Ureter (tissue), 1 donor: ENCODE results near the gene KDM2A. TPM values are rescaled to one million over a fixed set of nuclear protein-coding genes. Genes with fewer than 3 reads are reported as not detected.

ENCODE experiments used
- DNase-seq: peaks from one replicate; pipeline ENCODE4 v3.0.0-alpha.2; 2020; ENCODE audit warnings: low spot score
- total RNA-seq: library from RNA; stranded (reverse); gene quantifications from one replicate; pipeline ENCODE4 v1.2.4, GENCODE V29; 2023
- donor health status: DM: yes; HTN: yes; CAD: no.

The KDM2A gene
- total RNA-seq = 106 TPM

DNA sequence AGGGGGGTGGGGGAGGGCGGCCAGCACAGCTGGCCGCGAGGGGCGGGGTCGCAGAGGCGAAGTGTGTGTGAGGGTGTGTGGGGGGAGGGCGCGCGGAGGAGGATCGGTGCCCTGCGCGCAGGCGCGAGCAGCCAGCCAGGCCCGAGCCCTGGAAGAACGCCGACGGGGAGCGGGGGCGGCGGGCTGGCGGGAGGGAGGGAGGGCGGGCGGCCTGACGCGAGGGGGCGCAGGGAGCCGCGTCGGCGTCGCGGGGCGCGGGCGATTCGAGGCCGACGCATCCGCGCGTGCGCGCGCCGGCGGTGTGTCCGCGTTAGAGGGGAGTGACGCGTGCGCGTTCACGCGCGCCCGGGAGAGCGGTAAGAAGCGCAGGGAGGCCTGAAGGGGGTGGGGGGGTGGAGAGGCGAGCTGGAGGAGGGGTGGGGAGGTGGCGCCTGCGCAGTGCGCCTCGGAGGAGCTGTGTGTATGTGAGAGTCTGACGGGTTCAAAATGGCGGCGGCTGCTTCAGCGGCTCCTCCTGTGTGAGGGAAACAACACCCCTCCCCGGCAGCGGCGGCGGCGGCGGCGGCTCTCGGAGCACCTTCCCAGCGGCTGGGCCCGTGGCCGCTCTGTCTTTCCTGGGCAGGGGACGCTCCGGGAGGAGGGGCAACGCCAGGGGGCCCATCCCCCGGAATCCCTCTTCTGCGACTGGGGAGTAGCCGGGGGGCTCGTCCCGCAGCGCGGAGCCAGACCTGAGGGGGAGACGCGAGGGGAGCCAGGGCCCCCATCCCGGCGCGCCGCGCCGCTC lies at the start of gene KDM2A:
Gene KDM2A (plus strand): TSS at position 463 of the 784 bp plus-strand sequence. CDS start 2,054 bp downstream, outside the sequence.
- peak; percentile 99 for DNase-seq

DNA sequence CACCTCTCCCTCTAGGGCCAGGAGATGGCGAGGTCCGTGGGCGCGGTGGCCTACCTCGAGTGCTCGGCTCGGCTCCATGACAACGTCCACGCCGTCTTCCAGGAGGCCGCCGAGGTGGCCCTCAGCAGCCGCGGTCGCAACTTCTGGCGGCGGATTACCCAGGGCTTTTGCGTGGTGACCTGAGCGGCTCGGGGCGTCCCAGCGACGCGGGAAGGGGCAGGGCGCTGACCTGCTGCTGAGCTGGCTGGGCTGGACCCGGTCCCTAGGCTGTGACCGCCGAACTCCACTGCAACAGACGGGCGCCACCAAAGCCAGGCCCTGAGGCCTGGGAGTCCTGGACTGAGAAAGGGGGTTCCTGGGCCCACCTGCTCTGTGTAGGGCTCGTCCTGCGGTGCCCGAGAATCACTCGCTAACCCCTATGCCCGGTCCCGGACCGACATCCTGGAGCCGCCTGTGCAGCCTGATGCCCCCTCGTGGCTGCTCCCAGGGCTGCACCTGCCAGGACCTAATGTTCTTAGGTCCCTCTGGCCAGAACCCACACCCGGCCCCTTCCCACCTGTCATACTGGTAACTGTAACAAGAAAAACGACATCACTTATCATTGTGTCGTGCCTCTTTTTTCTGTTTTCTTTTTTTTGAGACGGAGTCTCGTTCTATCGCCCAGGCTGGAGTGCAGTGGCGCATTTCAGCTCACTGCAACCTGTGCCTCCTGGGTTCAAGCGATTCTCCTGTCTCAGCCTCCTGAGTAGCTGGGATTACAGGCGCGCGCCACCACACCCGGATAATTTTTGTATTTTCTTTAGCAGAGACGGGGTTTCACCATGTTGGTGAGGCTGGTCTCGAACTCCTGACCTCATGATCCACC lies 47.4 kb upstream of the KDM2A start:
- no peak for DNase-seq

DNA sequence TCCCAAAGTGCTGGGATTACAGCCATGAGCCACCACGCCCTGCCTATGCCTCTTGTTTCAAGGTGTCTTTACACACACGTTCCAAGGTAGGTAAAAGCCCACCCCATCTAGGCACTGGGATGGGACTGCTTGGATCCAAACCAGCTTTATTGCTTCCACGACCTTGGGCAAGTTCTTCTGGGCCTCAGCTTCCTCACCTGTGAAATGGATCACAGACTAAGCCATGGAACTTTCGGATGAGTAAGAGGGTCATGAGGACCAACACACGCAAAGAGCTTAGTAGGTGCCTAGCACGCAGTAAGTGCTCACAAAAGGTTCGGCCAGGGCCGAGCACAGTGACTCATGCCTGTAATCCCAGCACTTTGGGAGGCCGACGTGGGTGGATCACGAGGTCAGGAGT lies 46.8 kb upstream of the KDM2A start:
- DNase-seq = no peak

DNA sequence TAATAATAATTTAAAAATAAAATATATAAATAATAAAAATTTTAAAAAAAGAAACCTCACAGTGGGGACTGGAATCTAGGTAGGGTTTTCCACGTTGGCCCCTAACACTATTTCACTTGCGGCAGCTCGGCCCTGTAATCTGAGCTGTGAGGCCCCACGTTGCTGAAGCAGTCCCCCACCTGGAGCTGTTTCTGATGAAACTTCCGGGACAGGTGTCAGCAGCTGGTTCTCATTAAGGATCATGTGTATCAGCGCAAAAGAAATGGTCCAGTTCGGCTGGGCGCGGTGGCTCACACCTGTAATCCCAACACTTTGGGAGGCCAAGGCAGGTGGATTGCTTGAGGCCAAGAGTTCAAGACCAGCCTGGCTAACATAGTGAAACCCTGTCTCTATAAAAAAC lies 45.2 kb upstream of the KDM2A start:
- no peak for DNase-seq

DNA sequence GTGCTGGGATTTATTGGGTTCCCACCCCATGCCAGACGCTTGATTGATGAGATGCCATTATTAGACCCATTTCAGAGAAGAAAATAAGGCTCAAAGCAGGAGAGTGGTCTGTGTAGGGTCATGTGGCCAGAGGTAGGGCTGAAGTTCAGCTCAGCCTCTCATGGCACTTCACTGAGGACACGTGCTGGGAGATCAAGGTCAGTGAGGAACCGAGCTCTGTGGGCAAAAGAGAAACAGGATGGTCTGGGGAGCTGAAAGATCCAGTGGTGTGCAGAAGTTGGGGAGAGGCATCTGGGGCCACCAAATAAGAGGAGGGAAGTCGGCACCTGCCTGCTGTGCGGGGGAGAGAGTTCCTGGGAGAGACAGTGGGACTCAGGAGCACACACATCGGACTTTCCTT lies 42.9 kb upstream of the KDM2A start:
- no peak for DNase-seq

DNA sequence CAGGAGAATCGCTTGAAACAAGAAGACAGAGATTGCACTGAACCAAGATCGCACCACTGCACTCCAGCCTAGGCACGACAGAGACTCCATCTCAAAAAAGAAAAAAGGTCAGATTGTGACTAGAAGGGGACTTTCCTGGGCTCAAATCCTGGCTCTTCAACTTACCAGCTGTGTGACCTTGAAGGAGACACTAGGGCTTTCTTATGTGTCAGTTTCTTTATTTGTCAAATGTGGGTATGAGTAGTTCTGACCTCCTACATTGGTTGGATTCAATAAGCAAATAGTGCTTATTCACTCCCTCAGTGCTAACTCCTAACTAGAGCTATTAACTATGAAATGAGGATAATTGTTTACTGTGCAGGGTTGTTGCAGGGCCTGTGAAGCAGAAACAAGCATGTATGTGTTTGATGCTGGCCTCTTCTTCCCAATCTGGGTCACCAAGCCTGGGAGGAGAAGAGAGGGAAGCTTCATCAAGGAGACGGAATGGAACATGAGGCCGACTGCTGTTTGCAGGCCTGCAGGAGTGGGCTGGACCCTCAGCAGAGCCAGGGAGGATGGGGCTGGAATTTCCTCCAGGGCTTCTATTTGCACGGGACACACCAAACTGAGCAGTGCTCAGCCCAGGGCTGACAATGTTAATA lies 39.9 kb upstream of the KDM2A start:
- DNase-seq = no peak

DNA sequence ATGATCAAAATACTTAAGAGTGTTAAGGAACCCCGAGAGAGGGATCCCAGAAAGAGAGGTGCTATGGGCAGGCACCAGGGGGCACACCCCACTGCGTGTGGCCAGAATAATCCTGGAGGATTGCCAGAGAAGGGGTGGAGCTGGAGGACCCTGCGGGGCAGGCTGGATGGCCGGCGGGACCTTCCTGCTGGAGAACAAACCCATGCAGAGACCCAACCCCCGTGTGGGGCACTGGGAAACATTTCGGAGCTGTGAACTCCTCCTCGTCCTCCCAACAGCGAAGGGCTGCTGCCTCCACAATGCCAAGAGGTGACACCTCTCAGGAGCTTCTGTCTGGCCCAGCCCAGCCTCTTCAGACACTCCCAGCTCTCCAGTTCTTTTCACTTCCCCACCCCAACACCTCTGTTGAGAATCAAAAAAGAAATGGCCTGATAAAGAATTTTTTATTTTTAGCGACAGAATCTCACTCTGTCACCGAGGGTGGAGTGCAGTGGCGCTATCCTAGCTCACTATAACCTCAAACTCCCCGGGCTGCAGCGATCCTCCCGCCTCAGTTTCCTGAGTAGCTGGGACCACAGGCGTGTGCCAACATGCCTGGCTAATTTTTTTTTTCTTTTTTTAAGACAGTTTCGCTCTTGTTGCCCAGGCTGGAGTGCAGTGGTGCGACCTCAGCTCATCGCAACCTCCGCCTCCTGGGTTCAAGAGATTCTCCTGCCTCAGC lies 36.8 kb upstream of the KDM2A start:
- DNase-seq = no peak

DNA sequence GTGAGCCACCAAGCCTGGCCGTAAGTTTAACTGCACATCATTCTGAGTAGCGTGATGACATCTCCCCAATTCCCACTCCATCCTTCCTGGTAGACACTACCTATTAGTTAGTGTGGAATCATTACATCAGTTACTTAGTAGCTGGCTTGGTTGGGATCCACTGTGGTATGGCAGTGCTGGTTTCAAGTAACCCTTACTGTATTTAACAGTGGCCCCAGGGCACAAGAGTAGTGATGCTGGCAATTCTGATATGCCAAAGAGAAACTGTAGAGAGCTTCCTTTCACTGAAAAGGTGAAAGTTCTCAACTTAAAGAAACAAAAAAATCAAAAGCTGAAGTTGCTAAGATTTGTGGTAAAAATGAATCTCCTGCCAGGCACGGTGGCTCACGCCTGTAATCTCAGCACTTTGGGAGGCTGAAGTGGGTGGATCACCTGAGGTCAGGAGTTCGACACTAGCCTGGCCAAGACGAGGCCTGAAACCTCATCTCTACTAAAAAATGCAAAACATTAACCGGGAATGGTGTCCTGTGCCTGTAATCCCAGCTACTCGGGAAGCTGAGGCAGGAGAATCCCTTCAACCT lies 35.2 kb upstream of the KDM2A start:
- DNase-seq = no peak

DNA sequence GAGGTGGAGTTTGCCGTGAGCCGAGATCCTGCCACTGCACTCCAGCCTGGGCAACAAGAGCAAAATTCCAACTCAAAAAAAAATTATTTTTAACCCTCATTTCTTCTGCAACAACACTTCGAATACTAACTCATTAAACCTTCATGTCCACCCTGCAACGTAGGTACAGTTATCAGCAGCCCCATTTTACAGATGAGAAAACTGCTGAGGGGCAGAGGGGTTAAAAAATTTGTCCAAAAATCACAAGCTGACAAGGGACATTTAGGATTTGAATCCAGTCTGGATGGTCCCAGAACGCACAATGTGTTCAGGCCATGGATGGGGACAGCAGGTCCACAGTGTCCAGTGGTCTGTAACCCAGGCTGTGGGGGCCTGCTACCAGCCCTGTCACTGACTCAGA lies 33.4 kb upstream of the KDM2A start:
- no peak for DNase-seq

DNA sequence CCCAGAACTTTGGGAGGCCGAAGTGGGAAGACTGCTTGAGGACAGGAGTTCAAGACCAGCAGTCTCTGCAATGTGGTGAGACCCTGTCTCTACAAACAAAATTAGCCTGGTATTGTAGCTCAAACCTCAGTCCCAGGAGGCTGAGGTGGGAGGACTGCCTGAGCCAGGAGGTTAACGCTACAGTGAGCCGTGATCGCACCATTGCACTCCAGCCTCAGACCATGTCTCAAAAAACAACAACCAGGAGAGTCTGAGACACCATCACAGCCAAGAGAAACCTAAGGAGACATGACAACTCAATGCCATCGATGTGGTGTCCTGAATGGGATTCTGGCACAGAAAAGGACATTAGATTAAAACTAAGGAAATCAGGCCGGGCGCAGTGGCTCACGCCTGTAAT lies 28.3 kb upstream of the KDM2A start:
- DNase-seq = no peak

DNA sequence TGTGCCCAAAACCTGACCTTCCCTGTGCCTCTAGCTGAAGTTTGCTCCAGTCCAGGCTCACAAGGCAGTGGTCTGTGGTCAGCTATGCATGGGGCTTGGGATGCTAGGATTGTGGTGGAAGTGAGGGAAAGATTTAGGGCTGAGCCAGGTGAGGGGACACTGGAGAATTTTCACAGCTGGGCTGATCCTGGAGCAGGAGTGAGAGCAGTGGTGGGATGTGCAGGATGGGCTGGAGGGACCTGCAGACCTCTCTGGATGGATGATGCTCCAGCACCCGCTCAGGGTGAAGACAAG lies 23.9 kb upstream of the KDM2A start:
- no peak for DNase-seq

DNA sequence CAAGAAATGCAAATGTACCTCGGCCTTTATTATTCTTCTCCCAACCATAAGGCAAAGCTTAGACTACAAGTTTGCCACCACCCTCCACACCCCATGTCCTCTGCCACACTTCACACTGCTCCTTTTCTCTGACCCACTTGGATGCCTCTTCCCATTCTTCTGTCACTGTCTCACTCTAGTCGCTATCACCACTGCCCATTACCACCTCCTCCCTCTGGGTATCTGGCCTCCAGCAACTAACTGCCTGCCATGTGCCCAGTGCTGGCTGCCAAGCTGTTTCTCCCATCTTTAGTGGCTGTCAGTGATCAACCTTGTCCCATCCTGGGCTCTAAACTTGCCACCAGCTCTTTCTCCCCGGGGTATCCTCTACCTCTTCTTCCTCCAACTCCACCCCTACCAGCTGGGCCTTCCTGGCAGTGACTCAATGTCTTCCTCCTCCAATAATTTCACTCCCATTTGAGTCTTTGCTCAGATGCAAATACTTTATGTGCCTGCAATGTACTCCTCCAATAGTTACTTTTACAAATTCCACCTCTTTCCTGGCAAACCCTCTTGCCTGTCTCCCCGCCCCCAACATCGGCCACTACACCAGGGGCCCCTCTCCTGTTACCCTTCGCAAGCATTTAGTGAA lies 20.1 kb upstream of the KDM2A start:
- no peak for DNase-seq

DNA sequence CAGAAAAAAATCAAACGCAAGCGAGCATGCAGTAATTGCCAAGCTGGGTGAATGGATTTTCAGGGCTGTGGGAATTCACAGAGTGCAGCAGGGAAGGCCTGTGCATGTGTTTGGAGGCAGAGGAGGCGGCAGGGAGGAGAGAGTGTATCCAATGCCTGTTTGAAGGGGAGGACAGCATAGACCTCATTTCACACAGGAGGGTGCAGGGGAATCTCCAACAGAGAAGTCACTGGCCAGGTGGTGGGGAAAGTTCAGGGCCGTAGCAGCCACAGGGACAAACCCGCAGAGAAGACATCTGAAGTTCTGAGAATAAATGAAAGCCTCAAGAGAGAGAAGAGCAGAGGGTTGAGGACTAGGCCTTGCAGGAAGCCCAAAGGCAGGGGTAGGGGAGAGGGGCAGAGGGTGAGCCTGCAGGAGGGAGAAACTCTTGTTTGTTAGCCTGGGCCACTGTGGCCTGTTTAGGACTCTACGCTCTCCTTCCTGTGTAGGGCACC lies 19.2 kb upstream of the KDM2A start:
- no peak for DNase-seq

DNA sequence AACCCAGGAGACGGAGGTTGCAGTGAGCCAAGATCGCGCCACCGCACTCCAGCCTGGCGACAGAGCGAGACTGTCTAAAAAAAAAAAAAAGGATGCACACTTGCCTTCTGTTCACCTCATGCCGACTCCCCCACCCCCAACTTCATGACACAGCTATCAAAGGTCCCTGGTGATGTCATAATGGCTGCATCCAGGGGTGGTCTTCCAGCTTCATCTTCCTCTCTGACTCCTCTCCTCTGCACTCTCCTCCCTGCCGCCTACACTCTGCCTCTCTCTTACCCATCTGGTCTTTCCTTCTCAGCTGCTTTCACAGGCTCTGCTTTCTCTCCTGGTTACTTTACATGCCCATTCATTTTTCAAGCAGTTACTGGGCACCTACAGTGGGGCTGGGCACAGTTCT lies 16.4 kb upstream of the KDM2A start:
- DNase-seq = no peak

DNA sequence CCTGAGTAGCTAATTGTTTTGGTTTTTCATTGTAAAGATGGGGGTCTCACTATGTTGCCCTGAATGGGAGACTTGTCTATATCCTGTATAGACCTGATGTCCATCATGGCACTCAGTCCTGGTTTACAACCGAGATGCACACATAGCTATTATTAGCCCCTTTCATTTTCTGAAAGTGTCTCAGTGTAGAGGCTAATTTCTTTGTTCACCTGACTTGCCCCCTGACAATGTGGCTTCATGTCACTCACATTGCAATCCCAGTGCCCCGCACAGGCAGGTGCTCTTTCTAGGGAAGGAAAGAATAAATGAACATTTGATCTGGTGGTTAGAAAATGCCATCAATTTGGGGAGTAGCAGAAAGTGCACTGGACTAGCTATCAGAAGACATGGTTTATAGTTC lies 13.1 kb upstream of the KDM2A start:
- no peak for DNase-seq

DNA sequence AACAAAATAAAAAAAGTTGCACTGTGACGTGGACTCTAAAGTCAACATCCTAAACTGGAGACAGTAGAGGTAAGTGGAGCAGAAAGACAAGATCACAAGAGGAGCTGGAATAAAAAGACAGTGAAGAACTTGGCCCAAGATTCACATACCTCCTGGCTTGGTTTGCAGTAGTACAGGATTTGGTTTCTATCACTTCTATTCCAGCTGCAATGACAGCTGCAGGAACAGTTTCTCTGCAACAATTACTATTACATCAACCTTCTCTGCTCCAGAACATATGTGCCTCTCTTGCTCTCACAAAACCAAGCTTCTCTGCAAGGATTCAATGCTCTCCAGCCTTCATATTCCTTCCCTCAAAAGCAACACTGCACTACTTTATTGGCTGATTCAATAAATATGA lies 7.8 kb upstream of the KDM2A start:
- no peak for DNase-seq

DNA sequence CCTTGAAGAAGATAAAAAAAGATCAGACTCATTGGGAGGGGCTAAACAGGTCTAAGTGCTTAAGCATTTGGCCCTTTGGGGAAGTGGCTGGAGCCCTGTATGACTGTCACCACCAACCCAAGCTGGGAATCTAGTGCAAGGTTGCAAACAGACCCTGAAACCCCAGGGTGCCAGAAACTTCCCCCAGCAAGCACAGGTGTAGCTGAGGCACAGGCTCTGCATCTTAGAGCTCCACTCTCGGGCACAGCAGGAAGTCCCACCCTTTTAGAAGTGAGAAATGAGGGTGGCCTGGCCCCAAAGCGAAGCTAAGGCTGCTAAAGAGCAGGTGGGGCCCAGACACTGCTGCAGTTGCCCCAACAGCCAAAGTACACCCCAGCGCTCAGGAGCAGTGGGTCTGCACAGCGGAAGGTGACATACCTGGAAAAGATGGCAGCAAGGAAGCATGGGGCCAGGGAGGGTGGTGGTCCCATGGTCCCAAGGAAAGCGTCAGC lies 5.8 kb upstream of the KDM2A start:
- no peak for DNase-seq

DNA sequence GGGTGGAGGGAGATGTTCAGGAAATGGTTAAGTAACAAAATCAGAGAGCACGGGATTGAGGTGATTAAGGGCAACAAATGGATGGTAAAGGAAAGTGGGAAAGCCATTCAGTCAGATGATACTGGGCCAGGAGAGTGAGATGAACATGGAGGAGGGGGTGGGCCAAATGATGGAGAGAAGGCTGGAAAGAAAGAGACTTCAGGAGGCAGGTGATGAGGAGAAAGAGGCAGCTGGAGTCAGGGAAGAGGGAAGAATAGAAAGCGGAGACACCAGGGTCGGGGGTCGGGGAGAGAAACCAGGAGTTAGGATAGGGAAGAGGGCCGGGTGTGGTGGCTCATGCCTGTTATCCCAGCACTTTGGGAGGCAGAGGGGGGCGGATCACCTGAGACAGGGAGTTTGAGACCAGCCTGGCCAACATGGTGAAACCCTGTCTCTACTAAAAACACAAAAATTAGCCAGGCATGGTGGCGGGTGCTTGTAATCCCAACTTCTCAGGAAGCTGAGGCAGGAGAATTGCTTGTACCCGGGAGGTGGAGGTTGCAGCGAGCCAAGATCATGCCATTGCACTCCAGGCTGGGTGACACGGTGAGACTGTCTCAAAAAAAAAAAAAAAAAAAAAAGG lies 4.7 kb upstream of the KDM2A start:
- DNase-seq = no peak

DNA sequence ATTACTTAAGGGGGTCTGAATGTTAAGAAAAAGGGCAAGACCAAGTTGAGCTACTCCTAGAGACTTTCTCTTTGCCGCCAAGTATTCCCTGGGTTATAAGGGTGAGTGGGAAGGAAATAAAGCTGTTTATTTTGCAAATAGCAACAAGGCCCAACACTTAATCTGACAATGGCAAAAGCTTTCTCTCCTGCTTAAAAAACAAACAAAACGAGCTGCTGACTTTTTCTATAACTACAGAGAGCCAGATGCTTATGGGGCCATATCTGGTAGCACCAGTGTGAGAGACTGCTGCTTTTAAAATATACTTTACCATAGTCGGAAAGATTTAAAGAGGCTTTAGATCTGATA lies 2.3 kb upstream of the KDM2A start:
- no peak for DNase-seq

DNA sequence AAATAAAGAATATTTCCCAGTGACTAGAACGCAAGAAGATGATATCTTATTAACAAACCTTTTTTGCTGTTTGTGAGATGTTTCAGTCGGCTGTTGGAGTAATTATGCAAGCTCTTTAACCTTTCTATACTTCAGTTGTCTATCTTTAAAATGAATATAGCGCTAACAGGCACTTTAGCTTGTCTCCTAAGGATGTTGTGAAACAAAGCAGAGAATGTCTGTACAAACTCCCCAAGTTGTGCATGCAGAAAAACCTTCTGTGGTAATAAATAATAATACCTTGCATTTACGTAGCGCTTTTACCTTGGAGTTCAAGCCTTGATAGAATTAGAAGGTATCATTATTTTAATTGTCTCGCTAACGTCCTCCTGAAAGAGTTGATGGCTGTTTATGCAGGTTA lies 1.9 kb upstream of the KDM2A start:
- no peak for DNase-seq
